HepG2 (cell line): ENCODE results near the gene WNK1. TPM values are rescaled to one million over a fixed set of nuclear protein-coding genes. Genes with fewer than 3 reads are reported as not detected.

ENCODE experiments used
- ATAC-seq: fragments of 200-7000 bp; cut with Tn5 transposase; 3 replicates; pipeline ENCODE4 v1.9.1; 2020; ENCODE audit warnings: mild to moderate bottlenecking, moderate library complexity
- BruUV-seq: library from RNA; stranded (reverse); fragments of 400-500 nt; replicated peaks from 2 replicates; lab custom pipeline; 2021; lab: Mats Ljungman, UMichigan
- CTCF ChIA-PET: fragments of 300-600 bp; formaldehyde crosslinking; extraction: SDS; loops from one replicate; lab custom pipeline; 2021; ENCODE audit warnings: low total read pairs, inconsistent platforms, low intra/inter-chr PET ratio; lab: Yijun Ruan, JAX
- POLR2A ChIA-PET: fragments of 350-600 bp; sonication (Branson Sonifier 250); formaldehyde crosslinking; loops from one replicate; lab custom pipeline; 2020; ENCODE audit warnings: antibody characterized with exemption, inconsistent platforms; lab: Yijun Ruan, JAX
- DNase-seq: peaks from one replicate; pipeline ENCODE4 v3.0.0-alpha.2; 2015; ENCODE audit warnings: low spot score
- FAIRE-seq: peaks from 3 replicates; lab custom pipeline; 2011; peaks lifted over from hg19 to GRCh38; lab: Jason Lieb, UNC
- H2AFZ ChIP-seq: one replicate; pipeline ENCODE4 v1.6.1; 2011; ENCODE audit warnings: low read length, inconsistent platforms
- H3K27ac ChIP-seq: fragments of 300-600 bp; 3 replicates; pipeline ENCODE4 v1.8.0; 2011; ENCODE audit warnings: mixed run types, mild to moderate bottlenecking, mixed read lengths, low read length, inconsistent platforms; ENCODE audit not compliant: insufficient read depth; ENCODE audit errors: extremely low read length
- H3K27me3 ChIP-seq, 2 experiments: fragments of 200-600 bp in 1 of 2; 2 replicates in 1 of 2; 3 replicates in 1 of 2; pipeline versions ENCODE4 v1.6.0 to v1.8.0; 2011; ENCODE audit warnings: low read length in 2 of 2, mild to moderate bottlenecking in 2 of 2, moderate library complexity in 2 of 2, inconsistent platforms in 1 of 2; ENCODE audit not compliant: insufficient read depth in 2 of 2, control insufficient read depth in 1 of 2
- H3K36me3 ChIP-seq, 2 experiments: fragments of 200-600 bp in 1 of 2; replicated peaks in 1 of 2; 2 replicates in 1 of 2; 3 replicates in 1 of 2; pipeline versions ENCODE4 v1.5.1 to v1.8.0; 2011; ENCODE audit warnings: low read length in 2 of 2, inconsistent platforms in 1 of 2; ENCODE audit not compliant: insufficient read depth in 2 of 2, control insufficient read depth in 1 of 2
- H3K4me1 ChIP-seq: 2 replicates; pipeline ENCODE4 v1.5.1; 2012; ENCODE audit warnings: low read length, inconsistent platforms; ENCODE audit not compliant: insufficient read depth
- H3K4me2 ChIP-seq: 2 replicates; pipeline ENCODE4 v1.6.0; 2011; ENCODE audit warnings: low read depth, low read length, inconsistent platforms
- H3K4me3 ChIP-seq, 3 experiments: fragments of 200-600 bp in 1 of 3; sonication (generic), shearing (Covaris generic) in 1 of 3; replicated peaks in 1 of 3; 2 replicates each; pipeline ENCODE4 v1.5.1; 2011 to 2016; ENCODE audit warnings: low read length in 3 of 3, inconsistent platforms in 2 of 3, low read depth in 2 of 3, mild to moderate bottlenecking in 2 of 3, control low read depth in 1 of 3, mixed read lengths in 1 of 3; ENCODE audit not compliant: insufficient read depth in 1 of 3
- H3K79me2 ChIP-seq: one replicate; pipeline ENCODE4 v1.6.1; 2011; ENCODE audit warnings: low read length, inconsistent platforms; ENCODE audit not compliant: insufficient read depth
- H3K9ac ChIP-seq: 2 replicates; pipeline ENCODE4 v1.6.0; 2011; ENCODE audit warnings: mild to moderate bottlenecking, low read depth, low read length, inconsistent platforms; ENCODE audit not compliant: insufficient read depth
- H3K9me3 ChIP-seq: 2 replicates; pipeline ENCODE4 v1.5.1; 2012; ENCODE audit warnings: mild to moderate bottlenecking, low read length
- H4K20me1 ChIP-seq: 2 replicates; pipeline ENCODE4 v1.6.0; 2011; ENCODE audit warnings: inconsistent platforms, mild to moderate bottlenecking, low read length, moderate library complexity; ENCODE audit not compliant: insufficient read depth
- FOSL2 ChIP-seq: sonication (generic); formaldehyde crosslinking; IDR thresholded peaks from 2 replicates; pipeline ENCODE4 v1.4.0; 2020; ENCODE audit warnings: missing genetic modification reagents
- PRMT3 ChIP-seq: sonication (generic); formaldehyde crosslinking; IDR thresholded peaks from 2 replicates; pipeline ENCODE4 v1.8.1; 2022; ENCODE audit warnings: low read depth, mild to moderate bottlenecking, moderate library complexity, missing genetic modification reagents, borderline replicate concordance
- SRF ChIP-seq: IDR thresholded peaks from 2 replicates; pipeline ENCODE4 v1.6.1; 2011; ENCODE audit warnings: mild to moderate bottlenecking, low read depth, low read length, moderate library complexity
- ZFX ChIP-seq: sonication (generic); formaldehyde crosslinking; IDR thresholded peaks from 2 replicates; pipeline ENCODE4 v1.4.0; 2020; ENCODE audit warnings: mild to moderate bottlenecking, low read depth, missing genetic modification reagents, moderate library complexity
- ZNF780A ChIP-seq: sonication (generic); formaldehyde crosslinking; IDR thresholded peaks from 2 replicates; pipeline ENCODE4 v1.8.0; 2022; ENCODE audit warnings: mild to moderate bottlenecking, missing genetic modification reagents, moderate library complexity
- WGBS: methylation state at CpG from one replicate; pipeline ENCODE4 v1.1.6; 2017; ENCODE audit warnings: low lambda C conversion rate; 5-methylcytosine and 5-hydroxymethylcytosine counted together
- in situ Hi-C: cut with HindIII; loops from 2 replicates; pipeline ENCODE4 v1.10.0; 2017; ENCODE audit warnings: low pct_unique_long_range_greater_than_20kb; ENCODE audit not compliant: extremely low pct_ligation_motif_present
- intact Hi-C: fragments of 100-400 bp; cut with micrococcal nuclease; formaldehyde crosslinking; loops from one replicate; pipeline ENCODE4 v1.10.0; 2022; ENCODE audit not compliant: unreplicated experiment
- polyA plus RNA-seq, 8 experiments: library from polyadenylated mRNA; depleted of rRNA in 3 of 8; stranded (reverse) in 7 of 8; unstranded in 1 of 8; fragments of >200 nt; fragmentation: Illumina TruSeq in 4 of 8; extraction: Trizol in 4 of 8; gene quantifications; 2 replicates each; pipeline versions ENCODE4 v1.2.1 to v1.2.3, GENCODE V29; 2011 to 2016; ENCODE audit warnings: low read depth in 4 of 8, missing spikeins in 1 of 8, mixed read lengths in 1 of 8; ENCODE audit not compliant: insufficient read depth in 1 of 8
- total RNA-seq, 5 experiments: library from RNA; depleted of rRNA; stranded (reverse); fragments of >200 nt; fragmentation: Illumina TruSeq; extraction: Trizol; gene quantifications; 2 replicates each; pipeline ENCODE4 v1.2.3, GENCODE V29; 2016; ENCODE audit warnings: low read depth in 1 of 5
- TF ChIP-seq, protein P1 (sequence below), 2 experiments: sonication (generic) in 1 of 2; formaldehyde crosslinking in 1 of 2; IDR thresholded peaks; 2 replicates each; pipeline versions ENCODE4 v1.5.1 to v1.6.1; 2011 to 2020; ENCODE audit warnings: borderline replicate concordance in 1 of 2, low read depth in 1 of 2, low read length in 1 of 2, mild to moderate bottlenecking in 1 of 2, missing genetic modification reagents in 1 of 2, moderate library complexity in 1 of 2
- TF ChIP-seq, protein P2 (sequence below): sonication (generic); formaldehyde crosslinking; IDR thresholded peaks from 2 replicates; pipeline ENCODE4 v1.5.0; 2020; ENCODE audit warnings: mild to moderate bottlenecking, missing genetic modification reagents

WNK1 gene
- total and polyA plus RNA-seq, 2 of the 13 experiments (the other 11 are each of a cell fraction or from before 2014, with no cell fraction given), result 31.1 to 54.8 TPM

DNA sequence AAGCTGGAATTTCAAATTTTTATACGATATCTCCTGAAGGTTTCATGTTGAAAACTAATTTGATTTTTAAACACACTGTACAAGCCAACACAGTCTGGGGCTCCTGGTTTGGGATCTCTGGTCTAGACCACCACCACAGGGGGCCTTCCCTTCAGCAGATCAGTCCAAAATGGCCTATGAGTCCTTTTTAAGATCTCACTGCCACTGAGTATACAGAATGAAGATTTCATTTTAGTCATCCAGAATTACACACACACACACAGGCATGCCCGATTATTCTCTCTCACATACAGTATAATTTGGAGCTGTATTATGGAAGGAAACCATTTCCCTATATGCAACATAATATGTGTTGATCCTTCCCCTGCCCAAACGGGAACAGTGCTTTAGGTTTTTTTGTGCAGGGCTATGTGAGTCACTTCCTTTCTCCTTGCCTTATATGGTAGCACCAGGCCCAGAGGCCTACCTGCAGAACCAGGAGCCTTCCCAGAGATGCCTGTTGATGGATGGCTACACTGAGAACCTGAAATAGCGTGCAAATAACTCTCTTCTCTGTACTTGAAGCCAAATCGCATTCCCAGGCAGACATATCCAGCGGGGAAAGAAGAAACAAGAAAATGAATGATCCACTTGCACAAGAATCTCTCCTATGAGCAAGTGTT lies 28.1 kb upstream of the WNK1 start:
- ChIA-PET CTCF (no interaction called here), POLR2A (no interaction called here)
- no peak overlapping the region for H3K4me3 ChIP-seq
- no peaks in the 10 kb centered on the region for H3K79me2 ChIP-seq
- BruUV-seq, result no TSS peak
- H3K4me2 ChIP-seq, result no peak overlapping the region
- no peak overlapping the region for H2AFZ ChIP-seq
- TF ChIP-seq FOSL2 (CRISPR knock-in tag) (peak; percentile 46), ZNF780A (no peak), ZFX (CRISPR knock-in tag) (peak; percentile 19; the same call in 1 of the 2 replicates), SRF (peak; percentile 92), PRMT3 (no peak)
- TF ChIP-seq, protein P1, sequence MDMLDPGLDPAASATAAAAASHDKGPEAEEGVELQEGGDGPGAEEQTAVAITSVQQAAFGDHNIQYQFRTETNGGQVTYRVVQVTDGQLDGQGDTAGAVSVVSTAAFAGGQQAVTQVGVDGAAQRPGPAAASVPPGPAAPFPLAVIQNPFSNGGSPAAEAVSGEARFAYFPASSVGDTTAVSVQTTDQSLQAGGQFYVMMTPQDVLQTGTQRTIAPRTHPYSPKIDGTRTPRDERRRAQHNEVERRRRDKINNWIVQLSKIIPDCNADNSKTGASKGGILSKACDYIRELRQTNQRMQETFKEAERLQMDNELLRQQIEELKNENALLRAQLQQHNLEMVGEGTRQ (IDR thresholded peaks at IDR 0.05; ENCODE audit: low read depth, low read length), result no peak
- TF ChIP-seq, protein P1 (CRISPR knock-in tag; IDR thresholded peaks at IDR 0.05; ENCODE audit: borderline replicate concordance), result peak; percentile 52; the same call in 1 of the 2 replicates
- TF ChIP-seq, protein P2, sequence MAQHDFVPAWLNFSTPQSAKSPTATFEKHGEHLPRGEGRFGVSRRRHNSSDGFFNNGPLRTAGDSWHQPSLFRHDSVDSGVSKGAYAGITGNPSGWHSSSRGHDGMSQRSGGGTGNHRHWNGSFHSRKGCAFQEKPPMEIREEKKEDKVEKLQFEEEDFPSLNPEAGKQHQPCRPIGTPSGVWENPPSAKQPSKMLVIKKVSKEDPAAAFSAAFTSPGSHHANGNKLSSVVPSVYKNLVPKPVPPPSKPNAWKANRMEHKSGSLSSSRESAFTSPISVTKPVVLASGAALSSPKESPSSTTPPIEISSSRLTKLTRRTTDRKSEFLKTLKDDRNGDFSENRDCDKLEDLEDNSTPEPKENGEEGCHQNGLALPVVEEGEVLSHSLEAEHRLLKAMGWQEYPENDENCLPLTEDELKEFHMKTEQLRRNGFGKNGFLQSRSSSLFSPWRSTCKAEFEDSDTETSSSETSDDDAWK (CRISPR knock-in tag), result no peak
- H3K27me3 ChIP-seq, result peaks cover 0 to 4% of the 10 kb centered on the region in 2 experiments; a peak in 1 of 5 replicates
- peaks cover 25% of the 10 kb centered on the region for H3K4me1 ChIP-seq
- DNase-seq, result no peak
- no peak overlapping the region for H3K27ac ChIP-seq
- 13% methylated on average over 6 of the region's 6 CpGs for WGBS
- no peaks in the 10 kb centered on the region for H3K36me3 ChIP-seq
- H3K9ac ChIP-seq, result no peak overlapping the region
- in situ Hi-C loops, result no loop called here
- no peaks in the 10 kb centered on the region for H3K9me3 ChIP-seq
- no peaks in the 10 kb centered on the region for H4K20me1 ChIP-seq
- no peak for ATAC-seq
- no peak for FAIRE-seq
- intact Hi-C loops, result no loop called here
